ENCODE measurements around the gene RASAL1. TPM values are rescaled to one million over a fixed set of nuclear protein-coding genes. Genes with fewer than 3 reads are reported as not detected.

RASAL1 gene
- total RNA-seq, 8 experiments from 2014 or later = 0.16 to 0.49 (median 0.30) TPM; not detected in 2

DNA sequence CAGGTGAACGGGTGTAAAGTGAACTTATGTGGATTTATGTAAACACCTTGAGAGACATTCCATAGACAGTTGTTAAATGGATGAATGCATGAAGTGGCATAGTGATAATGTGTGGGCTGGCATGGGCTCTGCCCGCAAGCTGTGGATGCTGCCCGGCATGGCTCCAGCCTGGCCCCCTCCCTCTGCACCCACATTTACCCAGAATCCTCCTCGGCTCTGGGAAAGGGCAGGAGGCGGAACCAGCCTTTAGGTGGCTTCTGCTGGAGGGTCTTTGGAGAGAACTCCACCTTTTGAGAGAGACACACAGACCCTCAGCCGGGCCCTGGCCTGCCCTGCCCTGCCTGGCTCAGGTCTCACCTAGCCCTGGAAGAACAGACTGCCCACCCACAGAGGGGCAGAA, 18.7 kb downstream of the RASAL1 start:
- Histone ChIP-seq H3K27ac (no peak overlapping the region), H3K4me3 (no peak overlapping the region), H3K4me1 (replicated peaks in 1 of 2) (peaks cover 5 to 10% of the 10 kb centered on the region in 2 donors)
- in situ Hi-C loops (cut with MboI; ENCODE audit: low pct_unique_long_range_greater_than_20kb in 2 of 9, low sequenced_read_pairs in 9 of 9, unreplicated experiment in 9 of 9) = no loop called here
- peak in 1 of 8 experiments; percentile 52 for ATAC-seq (replicated peaks in 6 of 8)
- 10 to 100% (median 44%) methylated on average over 1 to 4 of the region's 6 CpGs; no CpG with 5 or more reads in 3 of the 10 experiments for WGBS, 10 experiments

DNA sequence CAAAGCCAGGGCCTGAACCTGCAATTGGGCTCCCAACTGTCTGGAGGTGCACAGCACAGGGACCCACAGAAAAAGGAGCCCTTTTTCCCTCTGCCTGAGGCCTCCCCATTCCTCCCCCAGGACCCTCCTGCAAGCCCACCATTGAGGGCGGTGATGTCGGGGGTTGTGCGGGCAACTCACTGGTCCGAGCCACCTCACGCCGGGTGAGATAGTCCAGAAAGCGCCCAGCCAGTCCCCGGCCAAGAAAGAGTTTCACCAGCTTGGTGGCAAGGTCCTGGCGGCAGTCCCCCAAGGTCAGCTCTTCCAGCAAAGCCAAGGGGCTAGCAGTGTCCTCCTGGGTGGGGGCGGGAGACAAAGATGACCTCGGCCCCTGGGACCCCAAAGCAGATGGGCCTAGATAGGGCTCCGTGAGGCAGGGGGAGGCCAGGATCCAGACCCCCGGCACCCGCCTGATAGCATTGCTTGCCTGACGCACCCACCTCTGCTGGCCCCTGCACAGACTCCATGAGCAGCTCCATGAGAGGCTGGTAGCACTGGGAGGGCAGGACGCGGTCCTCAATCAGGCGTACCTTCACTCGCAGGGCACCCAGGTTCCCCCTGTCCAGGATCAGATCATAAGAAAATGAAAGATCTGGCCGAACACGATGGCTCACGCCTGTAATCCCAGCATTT, 20.0 kb downstream of the RASAL1 start:
- no peak for ATAC-seq (replicated peaks in 6 of 8)
- Histone ChIP-seq H3K4me3 (no peak overlapping the region), H3K27ac (no peak overlapping the region), H3K4me1 (replicated peaks in 1 of 2) (peaks cover 5 to 10% of the 10 kb centered on the region in 2 donors)
- 63 to 90% (median 80%) methylated on average over 2 to 5 of the region's 22 CpGs; no CpG with 5 or more reads in 5 of the 10 experiments for WGBS, 10 experiments
- in situ Hi-C loops (cut with MboI; ENCODE audit: low pct_unique_long_range_greater_than_20kb in 2 of 9, low sequenced_read_pairs in 9 of 9, unreplicated experiment in 9 of 9) = no loop called here

DNA sequence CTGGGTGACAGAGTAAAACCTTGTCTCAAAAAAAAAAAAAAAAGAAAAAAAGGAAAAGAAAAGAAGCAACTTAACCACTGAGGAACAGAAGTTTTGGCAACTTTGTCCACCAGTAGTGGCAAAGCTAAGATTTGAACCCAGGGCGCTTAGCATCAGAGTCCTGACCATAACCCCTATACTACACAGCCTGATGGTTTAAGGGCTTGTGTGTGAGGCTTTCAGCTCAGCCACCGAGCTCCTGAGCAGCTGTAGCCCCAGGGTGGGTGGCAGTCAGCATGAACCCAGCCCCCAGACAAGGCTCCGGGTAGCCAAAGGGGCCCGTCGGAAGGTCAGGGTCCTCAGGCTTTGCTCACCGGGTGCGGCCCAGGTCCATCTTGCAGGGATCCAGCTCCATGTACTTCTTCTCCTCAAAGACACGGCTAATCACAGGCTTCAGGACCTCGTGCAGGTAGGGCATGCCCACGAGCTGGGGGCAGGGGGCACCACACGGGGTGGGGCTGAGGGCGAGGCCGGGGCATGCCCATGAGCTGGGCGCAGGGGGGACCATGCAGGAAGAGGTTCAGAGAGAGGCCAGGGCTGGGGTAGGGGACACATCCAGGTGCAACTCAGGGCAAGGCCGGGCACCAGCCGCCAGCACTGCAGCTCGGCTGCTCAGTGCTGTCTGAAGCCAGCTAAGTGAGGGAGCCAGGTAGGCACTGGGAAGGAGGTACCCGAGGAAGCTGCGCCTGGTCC, 20.9 kb downstream of the RASAL1 start:
- 60 to 100% (median 80%) methylated on average over 1 to 4 of the region's 19 CpGs; no CpG with 5 or more reads in 4 of the 10 experiments for WGBS, 10 experiments
- H3K27ac ChIP-seq = no peak overlapping the region
- in situ Hi-C loops (cut with MboI; ENCODE audit: low pct_unique_long_range_greater_than_20kb in 2 of 9, low sequenced_read_pairs in 9 of 9, unreplicated experiment in 9 of 9) = no loop called here
- H3K4me3 ChIP-seq = no peak overlapping the region
- peak in 1 of 8 experiments; percentile 48 for ATAC-seq (replicated peaks in 6 of 8)
- H3K4me1 ChIP-seq (replicated peaks in 1 of 2) = peaks cover 0 to 2% of the 10 kb centered on the region in 2 donors

DNA sequence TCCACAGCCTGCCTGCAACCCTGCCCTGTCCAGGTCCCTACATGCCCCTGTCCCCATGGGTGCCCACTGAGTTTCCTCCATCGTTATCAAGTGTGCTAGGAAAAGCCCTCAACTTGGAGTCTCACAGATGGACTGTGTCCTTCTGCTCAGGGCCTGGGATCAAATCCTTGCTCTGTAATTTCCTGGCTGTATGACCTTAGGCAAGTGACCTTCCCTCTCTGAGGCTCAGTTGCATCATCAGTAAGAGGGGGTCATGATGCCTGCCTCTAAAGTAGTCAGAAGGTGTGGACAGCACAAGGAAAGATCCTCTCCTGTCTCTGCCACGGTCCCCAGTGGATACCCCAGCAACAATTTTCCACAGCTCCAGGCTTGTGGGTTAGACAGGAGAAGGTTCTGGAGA, 22.2 kb downstream of the RASAL1 start:
- H3K4me1 ChIP-seq (replicated peaks in 1 of 2) = no peaks in the 10 kb centered on the region
- no peak for ATAC-seq (replicated peaks in 6 of 8)
- in situ Hi-C loops (cut with MboI; ENCODE audit: low pct_unique_long_range_greater_than_20kb in 2 of 9, low sequenced_read_pairs in 9 of 9, unreplicated experiment in 9 of 9) = no loop called here
- H3K27ac ChIP-seq = no peak overlapping the region
- no peak overlapping the region for H3K4me3 ChIP-seq
- 86 to 100% (median 100%) methylated on average over 1 of the region's 2 CpGs; no CpG with 5 or more reads in 5 of the 10 experiments for WGBS, 10 experiments

DNA sequence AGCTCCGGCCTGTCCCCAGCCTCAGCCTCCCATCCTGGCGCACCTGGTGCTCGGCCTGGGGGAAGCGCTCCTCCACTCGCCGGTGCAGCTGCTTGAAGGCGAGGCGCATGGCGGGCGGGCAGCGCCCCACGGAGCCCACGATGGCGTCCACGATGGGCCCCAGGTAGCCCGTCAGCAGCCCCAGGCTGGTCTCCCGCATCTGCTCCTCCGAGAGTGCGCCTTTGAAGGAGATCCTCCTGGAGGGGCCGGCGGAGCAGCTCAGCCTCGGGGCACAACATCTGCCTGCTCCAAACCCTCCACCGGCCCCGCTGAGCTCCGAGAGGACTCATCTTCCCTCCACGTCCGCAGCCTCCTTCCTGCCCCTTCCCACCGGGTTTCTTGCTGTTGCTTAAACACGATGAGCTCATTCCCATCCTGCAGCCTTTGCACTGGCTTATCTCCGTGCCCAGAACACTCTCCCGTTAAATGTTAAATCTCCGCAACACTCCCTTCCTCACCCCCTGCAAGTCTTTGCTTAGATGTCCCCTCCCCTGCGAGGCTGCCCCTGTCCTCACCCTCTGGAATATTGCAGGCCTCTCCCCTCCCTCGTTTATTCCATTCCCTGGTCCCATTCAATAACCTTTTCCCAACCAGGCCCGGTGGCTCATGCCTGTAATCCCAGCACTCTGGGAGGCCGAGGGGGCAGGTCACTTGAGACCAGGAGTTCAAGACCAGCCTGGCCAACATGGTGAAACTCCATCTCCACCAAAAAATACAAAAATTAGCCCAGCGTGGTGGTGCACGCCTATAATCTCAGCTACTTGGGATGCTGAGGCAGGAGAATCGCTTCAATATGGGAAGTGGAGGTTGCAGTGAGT, 23.3 kb downstream of the RASAL1 start:
- no peak overlapping the region for H3K27ac ChIP-seq
- peak in 3 of 8 experiments; percentile 27 to 62 (median 38) for ATAC-seq (replicated peaks in 6 of 8)
- H3K4me3 ChIP-seq = no peak overlapping the region
- in situ Hi-C loops (cut with MboI; ENCODE audit: low pct_unique_long_range_greater_than_20kb in 2 of 9, low sequenced_read_pairs in 9 of 9, unreplicated experiment in 9 of 9) = no loop called here
- H3K4me1 ChIP-seq (replicated peaks in 1 of 2) = no peaks in the 10 kb centered on the region
- WGBS, 10 experiments = 20 to 100% (median 63%) methylated on average over 1 to 12 of the region's 39 CpGs; no CpG with 5 or more reads in 6 of the 10 experiments

DNA sequence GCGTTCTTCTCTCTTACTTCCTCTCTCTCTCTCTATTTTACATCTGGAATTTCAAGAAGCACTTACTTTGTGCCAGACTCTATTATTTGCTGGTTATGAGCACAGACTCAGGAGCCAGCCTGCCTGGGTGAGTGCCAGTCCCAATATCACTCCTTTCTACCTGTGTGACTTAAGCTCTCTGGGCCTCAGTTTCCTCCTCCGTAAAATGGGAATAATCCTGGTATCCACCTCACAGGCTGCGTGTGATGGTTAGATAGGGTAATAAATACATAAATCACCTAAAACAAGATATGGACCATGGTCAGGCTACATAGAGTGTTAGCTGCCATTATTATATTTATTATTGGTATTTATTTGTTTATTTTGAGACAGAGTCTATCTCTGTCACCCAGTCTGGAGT, 24.3 kb downstream of the RASAL1 start:
- ATAC-seq (replicated peaks in 6 of 8) = no peak
- Histone ChIP-seq H3K4me1 (replicated peaks in 1 of 2) (no peaks in the 10 kb centered on the region), H3K27ac (no peak overlapping the region), H3K4me3 (no peak overlapping the region)
- in situ Hi-C loops (cut with MboI; ENCODE audit: low pct_unique_long_range_greater_than_20kb in 2 of 9, low sequenced_read_pairs in 9 of 9, unreplicated experiment in 9 of 9) = no loop called here
- 0 to 100% (median 81%) methylated on average over 1 to 3 of the region's 3 CpGs; no CpG with 5 or more reads in 3 of the 10 experiments for WGBS, 10 experiments

DNA sequence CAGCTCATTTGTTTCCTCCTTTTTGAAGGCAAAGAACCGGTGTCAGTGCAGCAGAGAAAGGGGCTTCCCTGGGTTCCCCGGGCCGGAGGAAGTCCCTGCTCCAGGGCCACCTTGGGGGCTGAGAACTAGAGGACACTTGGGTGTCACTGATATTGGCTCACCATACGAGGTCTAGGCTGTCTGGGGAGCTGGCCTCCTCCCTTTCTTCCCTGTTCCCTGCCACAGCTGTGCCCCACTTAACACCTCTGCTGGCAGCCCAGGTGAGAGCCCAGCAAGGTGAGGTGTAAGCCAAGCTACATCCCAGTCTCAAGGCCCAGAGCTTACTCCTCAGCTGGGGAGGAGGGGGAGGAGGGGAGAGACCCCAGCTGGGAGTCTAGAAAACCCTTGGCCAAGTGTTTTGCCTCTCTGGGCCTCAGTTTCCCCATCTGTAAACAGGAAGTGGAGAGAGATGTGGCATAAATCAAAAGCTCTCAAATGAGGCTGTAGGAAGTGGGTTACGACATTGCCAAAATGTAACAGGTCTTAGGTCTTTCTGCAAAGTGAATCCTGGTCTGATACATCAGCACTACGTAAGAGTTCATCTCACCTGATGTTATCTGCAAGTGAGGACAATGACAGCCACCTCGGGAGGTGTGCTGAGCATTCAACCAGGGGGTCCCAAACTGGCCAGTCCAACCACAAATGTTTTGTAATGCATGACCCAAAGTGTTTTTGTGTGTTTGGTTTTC, 25.5 kb downstream of the RASAL1 start:
- in situ Hi-C loops (cut with MboI; ENCODE audit: low pct_unique_long_range_greater_than_20kb in 2 of 9, low sequenced_read_pairs in 9 of 9, unreplicated experiment in 9 of 9) = no loop called here
- WGBS, 10 experiments = 0 to 68% (median 41%) methylated on average over 1 to 4 of the region's 7 CpGs; no CpG with 5 or more reads in 4 of the 10 experiments
- Histone ChIP-seq H3K27ac (no peak overlapping the region), H3K4me3 (no peak overlapping the region), H3K4me1 (replicated peaks in 1 of 2) (no peaks in the 10 kb centered on the region)
- ATAC-seq (replicated peaks in 6 of 8) = no peak

DNA sequence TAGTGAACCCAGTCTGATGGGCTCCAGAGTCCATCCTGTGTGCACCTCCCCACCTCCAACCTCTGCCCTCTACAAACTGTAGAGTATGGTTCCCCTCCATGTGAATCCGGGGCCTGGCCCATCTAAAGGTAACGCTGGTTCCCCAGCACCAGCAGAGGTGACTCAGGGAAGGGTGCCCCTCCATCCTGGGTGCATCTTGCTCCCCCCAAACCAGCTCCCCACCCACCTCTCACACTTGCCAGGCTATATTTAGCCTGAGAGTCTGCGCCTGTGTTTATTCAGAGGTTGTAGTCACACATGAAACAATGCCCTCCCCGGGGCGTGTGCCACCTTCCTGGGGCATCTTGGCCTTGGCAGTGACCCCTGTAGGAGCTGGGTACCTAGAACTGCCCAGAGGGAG, 26.2 kb downstream of the RASAL1 start:
- Histone ChIP-seq H3K4me3 (no peak overlapping the region), H3K4me1 (replicated peaks in 1 of 2) (no peaks in the 10 kb centered on the region), H3K27ac (no peak overlapping the region)
- no peak for ATAC-seq (replicated peaks in 6 of 8)
- WGBS, 10 experiments = 0 to 80% (median 58%) methylated on average over 1 to 2 of the region's 5 CpGs; no CpG with 5 or more reads in 7 of the 10 experiments
- in situ Hi-C loops (cut with MboI; ENCODE audit: low pct_unique_long_range_greater_than_20kb in 2 of 9, low sequenced_read_pairs in 9 of 9, unreplicated experiment in 9 of 9) = no loop called here

DNA sequence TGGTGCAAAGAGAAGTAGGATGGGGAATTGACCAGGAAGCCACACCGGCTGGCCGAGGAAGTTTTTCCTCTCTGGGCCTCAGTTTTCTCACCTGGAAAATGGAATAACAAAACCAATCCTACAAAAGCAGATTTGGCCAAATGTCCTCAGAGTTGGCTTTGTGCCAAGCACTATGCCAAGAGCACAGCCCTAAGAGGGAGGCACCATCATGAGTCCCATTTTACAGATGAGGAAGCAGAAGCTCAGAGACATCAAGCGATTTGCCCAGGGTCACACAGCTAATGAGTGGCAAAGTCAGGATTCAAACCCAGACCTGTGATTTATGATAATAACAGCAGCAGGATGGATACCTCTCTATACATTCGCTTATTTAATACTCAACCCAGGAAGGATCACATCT, 27.3 kb downstream of the RASAL1 start:
- H3K27ac ChIP-seq = no peak overlapping the region
- in situ Hi-C loops (cut with MboI; ENCODE audit: low pct_unique_long_range_greater_than_20kb in 2 of 9, low sequenced_read_pairs in 9 of 9, unreplicated experiment in 9 of 9) = no loop called here
- H3K4me3 ChIP-seq = no peak overlapping the region
- no peak for ATAC-seq (replicated peaks in 6 of 8)
- WGBS, 10 experiments = 0 to 100% (median 73%) methylated on average over 1 to 3 of the region's 4 CpGs; no CpG with 5 or more reads in 2 of the 10 experiments
- no peaks in the 10 kb centered on the region for H3K4me1 ChIP-seq (replicated peaks in 1 of 2)

DNA sequence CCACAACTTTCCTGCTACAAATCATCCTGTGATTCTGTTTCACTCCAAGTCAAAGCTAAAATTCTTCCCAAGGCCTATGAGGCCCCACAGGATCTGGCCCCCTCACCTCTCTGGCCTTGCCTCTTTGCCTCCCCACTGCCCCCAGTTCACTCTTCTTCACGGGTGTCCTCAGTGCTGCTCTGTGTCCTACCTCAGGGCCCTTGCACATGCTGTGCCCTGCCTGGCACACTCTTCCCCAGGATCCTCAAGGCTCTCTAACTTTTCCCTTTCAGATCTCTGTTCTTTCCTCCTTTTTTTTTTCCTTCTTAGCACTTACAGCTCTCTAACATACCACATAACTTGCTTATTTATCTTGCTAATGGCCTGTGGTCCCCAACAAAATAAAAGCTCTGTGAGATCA, 29.2 kb downstream of the RASAL1 start:
- in situ Hi-C loops (cut with MboI; ENCODE audit: low pct_unique_long_range_greater_than_20kb in 2 of 9, low sequenced_read_pairs in 9 of 9, unreplicated experiment in 9 of 9) = no loop called here
- no peak overlapping the region for H3K4me3 ChIP-seq
- ATAC-seq (replicated peaks in 6 of 8) = no peak
- no peaks in the 10 kb centered on the region for H3K4me1 ChIP-seq (replicated peaks in 1 of 2)
- 0 to 56% (median 11%) methylated on average over 1 of the region's 1 CpG; no CpG with 5 or more reads in 6 of the 10 experiments for WGBS, 10 experiments
- no peak overlapping the region for H3K27ac ChIP-seq

DNA sequence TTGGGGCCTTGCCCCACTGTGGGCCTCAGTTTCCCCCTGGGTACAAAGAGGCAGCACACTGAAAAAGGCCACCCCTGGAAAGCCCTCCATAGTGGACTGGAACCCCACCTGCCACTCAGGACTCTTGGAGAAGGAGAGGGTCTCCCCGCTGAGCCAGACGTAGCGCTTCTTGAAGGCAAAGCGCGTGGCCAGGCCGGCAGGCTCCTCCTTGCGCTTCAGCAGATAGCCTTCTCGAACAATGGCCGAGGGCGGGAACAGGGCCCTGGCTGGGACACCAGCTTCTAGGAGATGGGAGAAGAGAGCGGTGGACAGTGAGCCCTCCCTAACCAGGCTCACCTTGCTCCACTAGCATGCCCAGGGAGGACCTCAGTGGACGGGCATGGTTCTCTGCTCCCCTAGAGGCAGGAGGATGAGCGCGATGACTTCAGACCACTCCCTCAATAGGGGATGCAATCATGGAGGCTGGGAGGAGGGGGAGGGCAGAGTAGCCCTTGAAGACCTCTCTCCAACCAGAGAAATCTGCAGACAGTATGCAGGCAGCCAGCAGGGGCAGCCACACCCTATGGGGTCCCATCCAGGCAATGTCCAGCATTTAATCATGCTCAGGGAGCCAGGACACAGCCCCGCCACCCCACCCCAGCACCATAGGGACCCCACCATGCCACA, 29.8 kb downstream of the RASAL1 start:
- Histone ChIP-seq H3K27ac (no peak overlapping the region), H3K4me1 (replicated peaks in 1 of 2) (no peaks in the 10 kb centered on the region), H3K4me3 (no peak overlapping the region)
- 40 to 96% (median 68%) methylated on average over 1 to 9 of the region's 15 CpGs; no CpG with 5 or more reads in 3 of the 10 experiments for WGBS, 10 experiments
- in situ Hi-C loops (cut with MboI; ENCODE audit: low pct_unique_long_range_greater_than_20kb in 2 of 9, low sequenced_read_pairs in 9 of 9, unreplicated experiment in 9 of 9) = no loop called here
- no peak for ATAC-seq (replicated peaks in 6 of 8)

DNA sequence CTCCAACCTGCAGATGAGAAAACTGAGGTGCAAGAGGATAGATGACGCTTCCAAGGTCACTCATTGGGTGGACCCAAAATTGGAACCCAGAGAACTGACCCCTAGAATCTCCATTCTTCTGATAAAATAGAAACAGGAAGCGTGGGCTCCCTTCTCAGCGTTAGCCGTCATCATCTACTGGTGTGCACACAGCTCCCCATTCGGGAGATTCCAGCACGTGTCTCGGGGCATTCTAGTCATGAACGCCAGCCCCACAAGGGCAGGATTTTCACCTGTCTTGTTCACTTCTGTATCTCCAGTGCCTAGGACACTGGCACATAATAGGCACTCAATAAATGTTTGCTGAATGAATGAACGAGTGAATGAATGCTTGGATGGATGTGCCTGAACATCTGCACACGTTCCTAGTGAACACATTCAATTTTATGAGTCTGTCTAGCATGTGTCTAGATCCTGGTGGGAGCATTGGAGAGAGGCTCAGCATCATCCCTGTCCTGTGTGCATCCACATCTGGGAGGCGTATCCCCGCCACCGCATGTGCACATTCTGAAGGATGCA, 30.5 kb downstream of the RASAL1 start:
- Histone ChIP-seq H3K4me3 (no peak overlapping the region), H3K27ac (no peak overlapping the region), H3K4me1 (replicated peaks in 1 of 2) (no peaks in the 10 kb centered on the region)
- no peak for ATAC-seq (replicated peaks in 6 of 8)
- in situ Hi-C loops (cut with MboI; ENCODE audit: low pct_unique_long_range_greater_than_20kb in 2 of 9, low sequenced_read_pairs in 9 of 9, unreplicated experiment in 9 of 9) = no loop called here
- 26 to 90% (median 73%) methylated on average over 2 to 13 of the region's 13 CpGs; no CpG with 5 or more reads in 3 of the 10 experiments for WGBS, 10 experiments

All from motor neuron (in vitro differentiated cells).